Fibroblast of skin of right biceps (primary cell): Measurements from ENCODE around the gene NTNG2.

Source experiments
- DNase-seq: peaks from one replicate; pipeline ENCODE4 v3.0.0-alpha.2; 2013

Gene NTNG2

GRCh38 chr9:132147839-132148238, 14.0 kb upstream of the NTNG2 start:
- DNase-seq = no peak

- DNase-seq = no peak
Measured at GRCh38 chr9:132150256-132150655, 11.6 kb upstream of the NTNG2 start.

DNA sequence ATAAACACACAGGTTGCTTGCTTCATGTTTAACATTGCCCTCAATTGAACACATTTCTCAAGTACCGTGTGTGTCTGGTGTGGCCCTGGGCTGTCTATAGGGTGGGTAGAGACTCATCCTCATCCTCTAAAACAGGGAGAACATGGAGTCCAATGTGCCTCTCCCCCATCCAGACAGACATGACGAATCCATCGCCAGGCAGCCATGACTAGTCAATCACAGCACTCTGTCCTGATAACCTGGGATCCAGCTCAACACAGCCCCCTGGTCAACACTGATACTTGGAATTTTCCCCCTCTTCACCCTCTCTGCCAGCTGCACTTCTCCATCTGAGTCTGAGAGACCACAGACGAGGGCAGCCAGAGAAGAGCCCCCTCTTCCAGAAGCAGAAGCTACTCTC, 10.7 kb upstream of the NTNG2 start:
- no peak for DNase-seq

- no peak for DNase-seq
Measured at GRCh38 chr9:132152231-132152630, 9.6 kb upstream of the NTNG2 start.

DNA sequence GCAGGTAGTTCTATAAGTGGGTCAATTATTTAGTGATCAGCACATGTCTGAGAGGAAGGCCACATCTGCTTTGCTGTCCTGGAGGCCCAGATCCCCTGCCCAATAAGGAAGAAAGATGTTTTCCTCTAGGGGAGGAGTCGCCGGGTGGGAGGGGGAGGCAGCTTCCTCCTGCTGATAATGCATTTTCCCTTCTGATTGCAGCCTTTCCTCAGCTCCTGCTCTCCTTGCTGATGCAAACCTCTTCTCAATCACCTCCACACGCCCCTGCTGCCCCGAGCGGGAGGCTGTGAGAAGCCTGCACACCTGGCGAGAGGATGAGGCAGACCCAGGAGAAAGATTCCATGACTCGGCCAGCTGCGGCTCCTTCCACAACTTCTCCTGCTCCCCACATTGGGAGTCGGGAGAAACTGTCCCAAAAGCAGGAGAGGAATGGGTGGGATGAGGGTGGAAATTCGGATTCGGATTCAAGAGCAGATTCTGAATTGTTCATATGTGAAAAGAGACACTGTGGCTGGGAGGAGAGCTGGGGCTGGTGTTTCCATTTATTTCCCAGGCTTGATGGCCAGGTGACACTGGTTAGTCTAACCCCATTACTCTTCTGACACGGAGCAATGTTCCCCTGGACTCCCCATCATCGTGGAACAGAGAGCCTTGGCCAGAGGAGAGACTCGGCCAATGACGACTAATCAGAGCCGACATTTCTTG, 6.8 kb upstream of the NTNG2 start:
- DNase-seq = no peak

- no peak for DNase-seq
Measured at GRCh38 chr9:132155568-132155895, 6.3 kb upstream of the NTNG2 start.

DNA sequence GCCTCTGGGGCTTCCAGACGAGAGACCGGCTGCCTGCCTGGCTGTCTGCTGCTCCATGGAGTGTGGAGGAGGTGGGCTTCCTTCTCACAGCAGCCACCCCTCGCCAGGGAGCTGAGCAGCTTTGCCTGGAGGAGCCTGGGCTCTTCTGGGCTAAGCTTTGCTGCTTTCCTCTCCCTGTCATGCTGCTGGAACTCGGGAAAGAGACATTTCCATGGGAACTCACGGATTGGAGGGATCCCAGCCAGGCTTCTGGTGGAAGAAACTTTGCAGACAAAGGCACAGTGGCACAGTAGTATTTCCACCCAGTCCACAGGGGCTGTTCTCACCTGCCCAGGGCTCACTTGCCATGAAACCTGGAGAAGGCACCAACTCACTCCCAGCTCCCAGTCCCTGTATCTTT, 5.6 kb upstream of the NTNG2 start:
- DNase-seq = no peak

DNA sequence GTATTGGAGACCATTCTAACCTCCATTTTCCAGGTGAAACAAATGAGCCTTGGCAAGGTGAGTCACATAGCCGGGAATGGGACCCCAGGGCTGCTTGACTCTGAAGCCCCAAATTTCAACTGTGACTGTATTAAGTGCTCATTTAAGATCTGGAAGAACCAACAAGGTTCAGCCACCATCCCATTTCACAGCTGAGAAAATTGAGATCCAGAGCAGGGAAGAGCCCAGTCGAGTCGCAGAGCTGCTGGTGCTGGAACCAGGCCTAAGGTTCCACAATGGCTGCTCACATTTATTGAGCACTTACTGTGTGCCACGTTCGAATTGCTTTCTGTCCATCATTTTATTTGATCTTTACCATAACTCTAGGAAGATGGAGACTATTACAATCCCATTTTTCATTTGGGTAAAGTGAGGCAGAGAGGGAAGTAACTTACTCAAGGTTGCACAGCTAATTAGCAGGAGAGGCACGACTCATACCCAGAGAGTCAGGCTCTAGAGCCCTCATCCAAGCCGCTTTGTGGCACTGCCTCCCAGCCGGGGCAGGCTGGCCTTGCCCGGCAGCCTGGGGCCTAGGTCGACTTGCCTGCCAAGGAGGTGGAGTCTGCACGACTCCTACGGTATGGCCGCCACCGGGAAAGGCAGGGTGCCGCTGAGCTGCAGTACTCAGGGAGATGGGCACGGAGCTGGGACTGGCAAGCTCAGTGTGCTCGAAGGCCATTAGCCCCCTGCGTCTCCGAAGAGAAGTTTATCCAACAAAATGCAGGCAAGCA, 4.3 kb upstream of the NTNG2 start:
- no peak for DNase-seq

GRCh38 chr9:132160802-132161742, 786 bp upstream of the NTNG2 start:
- DNase-seq = peak; percentile 71

DNA sequence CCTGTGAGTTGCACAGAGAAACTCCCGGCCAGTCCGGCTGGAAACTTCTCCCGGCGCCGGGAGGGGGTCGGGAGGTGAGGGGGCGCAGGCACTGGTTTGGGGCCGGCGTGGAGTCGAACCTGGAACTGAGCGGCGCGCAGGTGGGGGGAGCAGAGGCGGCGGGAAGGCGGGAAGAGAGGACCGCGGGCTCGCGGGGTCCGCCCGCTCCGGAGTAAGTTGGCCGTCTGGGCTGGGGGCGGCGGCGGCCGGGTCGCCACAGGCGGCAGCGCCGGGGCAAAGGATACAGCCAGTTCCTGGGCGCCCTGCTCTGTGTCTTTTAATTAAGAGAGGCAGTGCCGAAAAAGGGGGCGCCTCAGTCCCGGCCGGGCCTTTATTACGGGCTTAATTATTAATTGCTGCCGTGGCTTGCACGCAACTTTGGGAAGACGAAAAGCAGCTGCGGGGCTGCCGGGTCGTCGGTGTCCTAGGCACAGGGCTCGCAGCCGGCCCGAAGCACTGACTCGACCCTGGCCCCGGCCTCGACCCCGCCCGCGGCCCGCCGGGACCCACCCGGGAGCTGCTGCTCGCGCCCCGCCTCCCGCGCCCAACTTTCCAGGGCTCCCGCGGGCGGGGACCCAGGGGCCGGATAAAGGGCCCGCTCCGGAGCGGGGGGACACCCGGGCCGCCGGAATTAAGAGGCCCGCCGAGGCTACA, 1.1 kb downstream of the NTNG2 start:
- DNase-seq = no peak

GRCh38 chr9:132163457-132163875, 1.6 kb downstream of the NTNG2 start:
- no peak for DNase-seq

- DNase-seq = no peak
Measured at GRCh38 chr9:132163876-132164603, 2.2 kb downstream of the NTNG2 start.

DNA sequence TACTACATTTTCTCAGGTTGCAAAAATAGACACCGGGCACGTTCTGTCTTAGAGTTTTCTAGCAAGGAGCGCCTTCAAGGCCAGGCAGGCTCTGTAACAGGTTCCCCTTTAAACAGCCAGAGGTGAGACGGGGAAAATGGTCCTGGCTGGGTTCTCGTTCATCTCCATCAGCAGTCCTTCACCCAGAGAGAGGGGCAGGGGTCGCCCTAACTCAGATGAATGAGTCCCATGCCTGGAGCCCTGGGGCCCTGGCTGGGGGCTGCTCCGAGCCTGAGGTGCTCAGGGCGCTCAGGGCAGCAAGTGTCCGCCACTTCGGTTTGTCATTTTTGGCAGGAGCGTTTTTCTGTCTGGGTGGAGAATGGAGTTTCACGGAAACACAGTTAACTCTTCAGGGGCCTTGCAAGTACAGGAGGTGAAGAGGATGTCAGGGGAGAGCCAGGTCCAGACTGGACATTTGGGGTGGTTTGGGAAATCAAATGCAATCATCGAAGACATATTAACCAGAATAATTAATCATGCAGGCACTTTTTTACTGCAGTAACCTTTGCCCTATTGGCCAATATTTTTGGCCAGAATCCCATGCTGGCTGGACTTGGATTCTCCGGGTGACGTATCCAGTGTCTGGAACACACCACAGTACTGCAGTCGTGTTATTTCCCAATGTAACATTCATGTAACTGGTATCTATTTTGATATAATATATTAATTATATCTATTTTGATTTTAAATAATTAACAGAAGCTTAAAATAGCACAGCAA, 2.9 kb downstream of the NTNG2 start:
- no peak for DNase-seq

- no peak for DNase-seq
Measured at GRCh38 chr9:132166599-132166998, 4.7 kb downstream of the NTNG2 start.

- DNase-seq = no peak
Measured at GRCh38 chr9:132167192-132167591, 5.3 kb downstream of the NTNG2 start.

DNA sequence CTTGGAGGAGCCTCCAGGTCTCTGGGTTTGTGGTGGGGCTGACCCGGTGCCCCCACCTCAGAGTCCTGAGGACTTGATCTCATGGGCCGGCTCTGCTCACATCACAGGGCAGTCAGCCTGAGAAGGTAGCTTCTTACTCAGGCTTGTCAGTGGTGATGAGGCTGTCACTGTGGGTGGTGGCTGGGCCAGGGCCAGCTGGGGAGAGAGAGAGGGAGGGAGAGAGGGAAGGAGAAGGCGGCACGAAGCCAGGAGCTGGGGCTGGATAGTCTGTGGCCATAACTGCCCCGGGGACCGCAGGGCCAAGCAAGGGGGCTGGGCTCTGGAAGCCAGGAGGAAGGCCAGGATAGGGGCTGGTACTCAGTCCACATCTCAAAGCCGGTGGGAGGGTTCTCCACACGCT, 6.5 kb downstream of the NTNG2 start:
- DNase-seq = no peak

DNA sequence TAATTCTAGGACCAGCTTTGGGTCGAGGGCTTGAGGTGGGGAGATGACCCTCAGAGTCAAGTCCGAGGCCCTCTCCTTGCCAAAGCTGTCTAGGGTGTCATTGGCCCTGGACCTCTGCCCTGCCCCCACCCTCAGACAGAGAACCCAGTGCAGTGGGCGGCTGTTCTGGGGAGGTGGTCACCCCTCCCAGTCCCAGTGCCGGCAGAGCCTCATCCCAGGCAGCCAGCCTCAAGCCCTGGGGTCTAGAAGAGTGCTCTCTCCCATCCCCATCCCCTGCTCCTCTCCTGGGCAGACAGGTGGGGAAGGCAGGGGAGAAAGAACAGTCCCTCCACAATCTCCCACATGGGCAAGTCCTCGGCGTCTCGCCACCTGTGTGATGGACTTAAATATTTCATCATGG, 7.0 kb downstream of the NTNG2 start:
- no peak for DNase-seq

- DNase-seq = peak; percentile 44
Measured at GRCh38 chr9:132169672-132170392, 8.0 kb downstream of the NTNG2 start.

DNA sequence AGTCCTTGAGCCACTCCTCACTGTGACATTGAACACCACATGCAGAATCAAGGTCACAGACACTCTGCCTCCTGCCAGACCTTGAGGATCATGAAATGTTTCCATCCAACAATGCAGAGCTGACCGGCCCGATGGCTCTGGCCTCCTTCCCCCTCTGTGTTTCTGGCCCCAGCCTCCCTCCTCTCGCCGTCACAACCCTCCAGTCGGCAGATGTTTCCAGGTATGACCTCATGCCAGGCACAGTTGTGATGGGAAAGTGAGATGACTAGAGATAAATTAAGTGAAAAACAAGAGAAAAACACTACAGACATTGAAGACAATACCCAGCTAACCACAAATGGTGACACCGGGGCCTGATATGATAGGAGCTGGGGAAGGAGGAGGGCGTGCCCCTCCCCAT, 9.8 kb downstream of the NTNG2 start:
- DNase-seq = no peak

DNA sequence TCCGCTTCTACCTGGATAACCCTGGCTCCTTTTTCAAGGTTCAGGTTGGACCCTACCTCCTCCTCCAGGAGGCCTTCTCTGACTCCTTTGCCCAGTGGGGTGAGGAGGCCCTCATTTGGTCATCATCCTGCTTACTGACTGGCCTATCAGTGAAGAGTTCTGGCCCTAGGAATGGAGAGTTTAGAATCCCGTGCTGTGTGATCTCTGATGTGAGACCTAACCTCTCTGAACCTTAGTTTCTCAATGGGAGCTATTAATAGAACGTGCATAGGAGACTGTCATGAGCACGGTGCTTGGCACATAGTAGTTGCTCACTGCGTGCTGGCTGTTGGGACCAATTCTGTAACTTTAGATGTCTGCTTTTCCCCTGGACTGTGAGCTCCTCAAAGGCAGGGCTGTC, 10.3 kb downstream of the NTNG2 start:
- DNase-seq = no peak

GRCh38 chr9:132175431-132175830, 13.6 kb downstream of the NTNG2 start:
- DNase-seq = no peak
